GM12878 (cell line): Measurements from ENCODE around the gene ATP2C2. TPM values are rescaled to one million over a fixed set of nuclear protein-coding genes. Genes with fewer than 3 reads are reported as not detected.

Experiments
- ATAC-seq: fragments of 200-7000 bp; cut with Tn5 transposase; 3 replicates; pipeline ENCODE4 v1.9.1; 2020; ENCODE audit warnings: mild to moderate bottlenecking, moderate library complexity
- BruUV-seq: library from RNA; stranded (reverse); fragments of 400-500 nt; replicated peaks from 2 replicates; lab custom pipeline; 2021; lab: Mats Ljungman, UMichigan
- CTCF ChIA-PET: fragments of 300-600 bp; sonication (Branson Sonifier 250); formaldehyde crosslinking; extraction: SDS; loops from one replicate; lab custom pipeline; 2021; ENCODE audit warnings: inconsistent platforms; lab: Yijun Ruan, JAX
- POLR2A ChIA-PET: fragments of 350-600 bp; formaldehyde crosslinking; extraction: SDS; loops from one replicate; lab custom pipeline; 2021; ENCODE audit warnings: inconsistent platforms; lab: Charles Lee
- RAD21 ChIA-PET: fragments of 300-600 bp; sonication (Branson Sonifier 250); formaldehyde crosslinking; loops from one replicate; lab custom pipeline; 2023; ENCODE audit warnings: antibody characterized with exemption; ENCODE audit not compliant: unreplicated experiment; lab: Charles Lee
- SMC1A ChIA-PET: fragments of 300-600 bp; sonication (Branson Sonifier 250); formaldehyde crosslinking; loops from one replicate; lab custom pipeline; 2023; ENCODE audit not compliant: unreplicated experiment, uncharacterized antibody; lab: Charles Lee
- DNase-seq: peaks from one replicate; pipeline ENCODE4 v3.0.0-alpha.2; 2011; ENCODE audit warnings: low read depth, low spot score
- FAIRE-seq: peaks from 3 replicates; lab custom pipeline; 2011; peaks lifted over from hg19 to GRCh38; lab: Jason Lieb, UNC
- H2AFZ ChIP-seq: 2 replicates; pipeline ENCODE4 v1.6.0; 2011; ENCODE audit warnings: low read depth, low read length, control low read depth; ENCODE audit not compliant: control insufficient read depth
- H3K27ac ChIP-seq: 2 replicates; pipeline ENCODE4 v1.5.1; 2011; ENCODE audit warnings: control low read depth; ENCODE audit not compliant: control insufficient read depth, insufficient read depth
- H3K27me3 ChIP-seq, 2 experiments: replicated peaks in 1 of 2; 2 replicates each; pipeline versions ENCODE4 v1.6.0 to v1.6.1; 2011; ENCODE audit warnings: low read length in 1 of 2; ENCODE audit not compliant: control insufficient read depth in 2 of 2, insufficient read depth in 2 of 2
- H3K36me3 ChIP-seq, 2 experiments: 2 replicates each; pipeline ENCODE4 v1.5.1; 2011; ENCODE audit warnings: low read length in 1 of 2; ENCODE audit not compliant: control insufficient read depth in 2 of 2, insufficient read depth in 2 of 2
- H3K4me1 ChIP-seq: 2 replicates; pipeline ENCODE4 v1.6.1; 2011; ENCODE audit warnings: mild to moderate bottlenecking, low read length, moderate library complexity, mixed read lengths; ENCODE audit not compliant: control insufficient read depth, insufficient read depth
- H3K4me2 ChIP-seq: 2 replicates; pipeline ENCODE4 v1.6.0; 2011; ENCODE audit warnings: control low read depth; ENCODE audit not compliant: control insufficient read depth, insufficient read depth
- H3K4me3 ChIP-seq: fragments of 200-600 bp; sonication (generic); 2 replicates; pipeline ENCODE4 v1.5.1; 2016
- H3K79me2 ChIP-seq: 2 replicates; pipeline ENCODE4 v1.6.0; 2011; ENCODE audit warnings: low read length; ENCODE audit not compliant: control insufficient read depth, insufficient read depth
- H3K9ac ChIP-seq: 2 replicates; pipeline ENCODE4 v1.8.0; 2011; ENCODE audit warnings: low read length, control low read depth, mixed read lengths; ENCODE audit not compliant: control insufficient read depth, insufficient read depth
- H3K9me3 ChIP-seq: replicated peaks from 3 replicates; pipeline ENCODE4 v1.5.1; 2011; ENCODE audit warnings: mild to moderate bottlenecking, low read length; ENCODE audit not compliant: control insufficient read depth, insufficient read depth
- H4K20me1 ChIP-seq: 2 replicates; pipeline ENCODE4 v1.6.0; 2011; ENCODE audit not compliant: control insufficient read depth, insufficient read depth
- ATF7 ChIP-seq: fragments of 450-650 bp; IDR thresholded peaks from 2 replicates; pipeline ENCODE4 v1.6.1; 2016; ENCODE audit warnings: low read depth, mild to moderate bottlenecking
- BCL11A ChIP-seq: IDR thresholded peaks from 2 replicates; pipeline ENCODE4 v1.6.1; 2011; ENCODE audit warnings: low read depth, low read length
- CHD2 ChIP-seq: IDR thresholded peaks from 2 replicates; pipeline ENCODE4 v1.6.1; 2011; ENCODE audit warnings: low read depth, low read length, improper control_type of control experiment, borderline replicate concordance
- EP300 ChIP-seq, 2 experiments: fragments of 150-350 bp in 1 of 2; IDR thresholded peaks; 2 replicates each; pipeline ENCODE4 v1.6.1; 2011 to 2012; ENCODE audit warnings: low read depth in 2 of 2, low read length in 2 of 2, borderline replicate concordance in 1 of 2, improper control_type of control experiment in 1 of 2, inconsistent platforms in 1 of 2; ENCODE audit not compliant: control insufficient read depth in 1 of 2
- RAD21 ChIP-seq: IDR thresholded peaks from 2 replicates; pipeline ENCODE4 v1.6.1; 2011; ENCODE audit warnings: mild to moderate bottlenecking, low read depth, low read length, moderate library complexity; ENCODE audit not compliant: insufficient read depth
- SUZ12 ChIP-seq: fragments of 200-600 bp; sonication (generic); IDR thresholded peaks from one replicate; pipeline ENCODE4 v1.6.1; 2018; ENCODE audit warnings: antibody characterized with exemption, mild to moderate bottlenecking; ENCODE audit not compliant: unreplicated experiment
- WGBS: methylation state at CpG from one replicate; pipeline ENCODE4 v1.1.6; 2016; ENCODE audit warnings: low lambda C conversion rate; ENCODE audit not compliant: insufficient replicate concordance, insufficient coverage; ENCODE audit errors: missing lambda C conversion rate; 5-methylcytosine and 5-hydroxymethylcytosine counted together
- in situ Hi-C: fragments of 300-500 bp; cut with MboI; formaldehyde crosslinking; loops from 9 replicates; pipeline ENCODE4 v1.14.3; 2018; ENCODE audit warnings: mixed read lengths
- intact Hi-C: fragments of 100-400 bp; cut with micrococcal nuclease; formaldehyde crosslinking; loops from one replicate; pipeline ENCODE4 v1.14.2; 2022; ENCODE audit not compliant: unreplicated experiment
- polyA plus RNA-seq, 11 experiments: library from polyadenylated mRNA; depleted of rRNA in 4 of 11; unstranded in 6 of 11; stranded (reverse) in 5 of 11; fragments of >200 nt; fragmentation: Nextera tagmentation in 4 of 11; fragmentation: Illumina TruSeq in 1 of 11; extraction: Ambion mirVana in 4 of 11; extraction: Trizol in 1 of 11; gene quantifications; 1 replicate in 1 of 11; 2 replicates in 10 of 11; pipeline versions ENCODE4 v1.2.1 to v1.2.3, GENCODE V29; 2011 to 2016; ENCODE audit warnings: inconsistent platforms in 2 of 11, missing spikeins in 2 of 11, low read depth in 1 of 11
- total RNA-seq, 4 experiments: library from RNA; depleted of rRNA in 3 of 4; stranded (reverse); fragments of >200 nt in 3 of 4; fragmentation: Illumina TruSeq in 1 of 4; extraction: Trizol in 1 of 4; gene quantifications; 2 replicates each; pipeline versions ENCODE4 v1.2.1 to v1.2.3, GENCODE V29; 2013 to 2021

ATP2C2 gene
- total and polyA plus RNA-seq, 10 of the 15 experiments (the other 5 are each of a cell fraction or from before 2014, with no cell fraction given), result 0.05 to 0.19 TPM; not detected in 8

GRCh38 chr16:84498223-84498610 lies 129.9 kb downstream of the ATP2C2 start (continued):
- TF ChIP-seq CHD2, result no peak
- TF ChIP-seq RAD21, result no peak
- TF ChIP-seq EP300 (IDR thresholded peaks at IDR 0.05; ENCODE audit: borderline replicate concordance in 1 of 2, control insufficient read depth in 1 of 2, low read depth in 2 of 2, low read length in 2 of 2), result no peak
- no peak for TF ChIP-seq SUZ12
- no peak for TF ChIP-seq BCL11A

DNA sequence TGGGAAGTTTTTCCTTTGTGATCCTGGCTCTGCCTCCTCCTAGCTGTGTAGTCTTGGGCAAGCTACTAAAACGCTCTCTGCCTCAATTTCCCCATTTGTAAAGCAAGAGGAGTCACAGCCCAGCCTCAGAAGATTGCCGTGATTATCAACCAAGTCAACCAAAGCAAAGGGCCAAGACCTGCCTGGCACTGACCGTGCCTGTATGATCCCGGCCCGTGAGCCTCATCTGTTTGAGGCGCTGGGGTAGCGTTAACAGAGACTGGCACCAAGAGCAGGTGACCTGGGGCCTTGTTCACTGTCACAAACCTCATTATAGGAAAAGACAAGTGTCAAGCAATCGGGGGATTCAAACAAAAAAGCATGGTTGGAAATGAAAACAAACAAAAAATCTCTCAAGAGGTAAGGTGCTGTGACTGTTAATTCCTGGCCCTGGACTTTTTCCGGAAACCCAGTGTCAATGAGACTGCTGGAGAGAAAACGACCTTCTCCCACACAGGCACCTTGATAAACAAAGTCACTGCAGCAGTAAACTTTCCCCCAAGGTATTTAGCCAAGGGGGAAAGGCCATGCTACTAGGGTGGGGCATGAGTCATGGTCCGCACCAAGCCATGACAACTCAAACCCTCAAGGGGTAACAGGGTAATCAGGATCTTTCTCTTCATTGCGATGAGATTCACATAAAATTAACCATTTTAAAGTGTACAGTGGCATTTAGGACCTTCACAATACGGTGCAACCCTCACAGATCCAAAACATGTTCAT lies 130.7 kb downstream of the ATP2C2 start:
- Histone ChIP-seq H3K4me3 (no peak overlapping the region), H3K27me3 (no peaks in the 10 kb centered on the region), H3K9me3 (no peaks in the 10 kb centered on the region; the same call in 2 of the 3 replicates), H3K4me1 (peaks cover 8% of the 10 kb centered on the region), H4K20me1 (no peaks in the 10 kb centered on the region), H3K36me3 (0 out of 4 replicates have a peak, but pooled peaks cover 0 to 2% of the 10 kb centered on the region in 2 experiments), H3K4me2 (no peak overlapping the region), H3K9ac (no peak overlapping the region), H3K27ac (no peak overlapping the region), H2AFZ (no peak overlapping the region), H3K79me2 (peaks cover 6% of the 10 kb centered on the region)
- ChIA-PET CTCF (interaction anchor here (1.2 kb wide), 1 partner anchor 12 kb away, joined by 3 read pairs; no protein-coding TSS in a partner anchor), RAD21 (no interaction called here), SMC1A (no interaction called here), POLR2A (no interaction called here)
- WGBS, result 71% methylated on average over 13 of the region's 13 CpGs
- no peak for TF ChIP-seq ATF7
- DNase-seq, result no peak
- no peak for ATAC-seq
- in situ Hi-C loops (no loop called here), intact Hi-C loops (no loop called here)
- BruUV-seq, result no TSS peak
- no peak for FAIRE-seq
